Right cardiac atrium (tissue), 5 donors: Measurements from ENCODE around the gene ATG2B. TPM values are rescaled to one million over a fixed set of nuclear protein-coding genes. Genes with fewer than 3 reads are reported as not detected.

Experiments
- ATAC-seq, 2 donors: fragments of 200-7000 bp; cut with Tn5 transposase; one replicate each; pipeline versions ENCODE4 v1.8.0 to v1.9.1; 2020; ENCODE audit warnings: moderate library complexity in 2 of 2, mild to moderate bottlenecking in 1 of 2
- DNase-seq, 3 donors: peaks; one replicate each; pipeline ENCODE4 v3.0.0-alpha.2; 2020
- H3K27ac ChIP-seq: one replicate; pipeline ENCODE4 v1.5.1; 2013; ENCODE audit warnings: mild to moderate bottlenecking, low read length, control low read depth, moderate library complexity
- H3K27me3 ChIP-seq: one replicate; pipeline ENCODE4 v1.6.1; 2013; ENCODE audit not compliant: control insufficient read depth, insufficient read depth
- H3K4me1 ChIP-seq: one replicate; pipeline ENCODE4 v1.6.1; 2013; ENCODE audit warnings: low read length; ENCODE audit not compliant: control insufficient read depth, insufficient read depth
- H3K4me3 ChIP-seq: one replicate; pipeline ENCODE4 v1.5.1; 2013; ENCODE audit warnings: low read length, control low read depth
- H3K9me3 ChIP-seq: one replicate; pipeline ENCODE4 v1.6.1; 2013; ENCODE audit warnings: low read length; ENCODE audit not compliant: control insufficient read depth
- WGBS: extraction: QIAGEN DNeasy Blood & Tissue Kit; methylation state at CpG from one replicate; pipeline ENCODE4 v1.1.7; 2013; 5-methylcytosine and 5-hydroxymethylcytosine counted together
- intact Hi-C, 4 donors: fragments of 100-400 bp; cut with DNase I; formaldehyde crosslinking; loops; one replicate each; pipeline versions ENCODE4 v1.11.0 to v1.14.0; 2022 to 2023
- long read RNA-seq, 4 donors: library from polyadenylated mRNA; unstranded; transcript quantifications; one replicate each; pipeline ENCODE4 v2.0.0, GENCODE V29; 2020 to 2021
- polyA plus RNA-seq: library from polyadenylated mRNA; stranded (reverse); fragments of 200-250 nt; gene quantifications from one replicate; pipeline ENCODE4 v1.2.3, GENCODE V29; 2013
- total RNA-seq, 4 donors: library from RNA; stranded (reverse); fragmentation: NEBNext Ultra II Directional; extraction: Animal tissue kit (Norgen Biotek cat#: 25700); gene quantifications; one replicate each; pipeline ENCODE4 v1.2.1, GENCODE V29; 2021
- donor health status: healthy with polysubstance abuse.
- donor health status: DM: no; HTN: yes; CAD: no.
- donor health status: DM: no; HTN: no; CAD: no.
- donor health status: DM: no; HTN: yes; CAD: no; lungs with severe emphysema.
- donor health status: DM: yes; HTN: yes; CAD: no.

ATG2B gene, protein sequence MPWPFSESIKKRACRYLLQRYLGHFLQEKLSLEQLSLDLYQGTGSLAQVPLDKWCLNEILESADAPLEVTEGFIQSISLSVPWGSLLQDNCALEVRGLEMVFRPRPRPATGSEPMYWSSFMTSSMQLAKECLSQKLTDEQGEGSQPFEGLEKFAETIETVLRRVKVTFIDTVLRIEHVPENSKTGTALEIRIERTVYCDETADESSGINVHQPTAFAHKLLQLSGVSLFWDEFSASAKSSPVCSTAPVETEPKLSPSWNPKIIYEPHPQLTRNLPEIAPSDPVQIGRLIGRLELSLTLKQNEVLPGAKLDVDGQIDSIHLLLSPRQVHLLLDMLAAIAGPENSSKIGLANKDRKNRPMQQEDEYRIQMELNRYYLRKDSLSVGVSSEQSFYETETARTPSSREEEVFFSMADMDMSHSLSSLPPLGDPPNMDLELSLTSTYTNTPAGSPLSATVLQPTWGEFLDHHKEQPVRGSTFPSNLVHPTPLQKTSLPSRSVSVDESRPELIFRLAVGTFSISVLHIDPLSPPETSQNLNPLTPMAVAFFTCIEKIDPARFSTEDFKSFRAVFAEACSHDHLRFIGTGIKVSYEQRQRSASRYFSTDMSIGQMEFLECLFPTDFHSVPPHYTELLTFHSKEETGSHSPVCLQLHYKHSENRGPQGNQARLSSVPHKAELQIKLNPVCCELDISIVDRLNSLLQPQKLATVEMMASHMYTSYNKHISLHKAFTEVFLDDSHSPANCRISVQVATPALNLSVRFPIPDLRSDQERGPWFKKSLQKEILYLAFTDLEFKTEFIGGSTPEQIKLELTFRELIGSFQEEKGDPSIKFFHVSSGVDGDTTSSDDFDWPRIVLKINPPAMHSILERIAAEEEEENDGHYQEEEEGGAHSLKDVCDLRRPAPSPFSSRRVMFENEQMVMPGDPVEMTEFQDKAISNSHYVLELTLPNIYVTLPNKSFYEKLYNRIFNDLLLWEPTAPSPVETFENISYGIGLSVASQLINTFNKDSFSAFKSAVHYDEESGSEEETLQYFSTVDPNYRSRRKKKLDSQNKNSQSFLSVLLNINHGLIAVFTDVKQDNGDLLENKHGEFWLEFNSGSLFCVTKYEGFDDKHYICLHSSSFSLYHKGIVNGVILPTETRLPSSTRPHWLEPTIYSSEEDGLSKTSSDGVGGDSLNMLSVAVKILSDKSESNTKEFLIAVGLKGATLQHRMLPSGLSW (N-terminal part only)
- total RNA-seq (10 to 100 TPM; 13.4 to 16.4 (median 14.2) TPM), polyA plus RNA-seq (3.0 TPM)
- long read RNA-seq, donor 1, full-length matches to known transcripts, result 1 of 16 reads
- long read RNA-seq, donor 1, partial matches to known transcripts, result 8 of 16 reads
- long read RNA-seq, donor 1, other reads (novel, unspliced or antisense), result 7 of 16 reads
- long read RNA-seq, donor 2, partial matches to known transcripts, result 1 of 1 reads
- long read RNA-seq, donor 2, other reads (novel, unspliced or antisense), result 0 of 1 reads
- long read RNA-seq, donor 3, partial matches to known transcripts, result 4 of 9 reads
- long read RNA-seq, donor 3, other reads (novel, unspliced or antisense), result 5 of 9 reads
- long read RNA-seq, donor 4, full-length matches to known transcripts, result 1 of 2 reads
- long read RNA-seq, donor 4, partial matches to known transcripts, result 1 of 2 reads
- long read RNA-seq, donor 4, other reads (novel, unspliced or antisense), result 0 of 2 reads

DNA sequence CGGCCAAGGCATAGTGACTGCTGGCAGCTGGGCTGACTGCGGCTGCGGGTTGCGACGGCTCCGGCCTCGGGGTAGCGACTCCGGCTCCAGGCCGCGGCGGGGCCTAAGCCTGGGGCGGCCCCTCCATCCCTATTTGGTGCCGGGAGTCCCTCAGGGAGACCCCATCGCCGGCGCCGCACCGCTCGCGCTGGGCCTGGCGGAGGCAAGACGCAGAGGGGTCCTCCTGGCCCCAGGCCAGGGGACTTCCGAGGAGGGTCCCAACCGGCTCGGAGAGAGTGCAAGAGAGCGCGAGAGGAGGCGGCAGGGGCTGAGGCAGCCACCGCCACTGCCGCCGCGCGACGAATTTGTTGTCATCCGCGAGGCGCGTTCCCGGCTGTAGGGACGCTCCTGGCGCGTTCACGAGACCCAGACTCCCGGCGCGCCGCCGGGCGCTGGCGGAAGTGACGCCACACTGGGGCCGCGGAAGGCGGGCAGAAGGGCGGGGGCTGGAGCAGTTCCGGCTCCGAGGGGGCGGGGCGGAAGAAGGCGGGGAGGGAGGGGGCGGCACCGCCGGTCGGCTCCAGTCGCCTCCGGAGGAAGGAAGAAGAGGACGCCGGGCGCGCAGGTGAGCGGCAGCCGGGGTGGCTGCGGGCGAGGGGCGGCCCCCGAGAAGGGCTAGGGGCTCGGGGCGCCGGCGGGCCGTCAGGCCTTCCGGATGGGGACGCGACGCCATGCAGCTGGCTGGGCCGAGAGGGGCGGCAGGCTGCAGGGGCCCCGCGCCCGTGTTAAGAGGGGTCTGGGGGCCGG, at the start of gene ATG2B, which contains the start of gene GSKIP:
Gene ATG2B, minus strand, starts transcription at position 377 of the 786 bp plus-strand sequence. Its CDS starts 365 bp downstream, at position 12.
Gene GSKIP, plus strand, starts transcription at position 562 of the 786 bp plus-strand sequence. CDS start 18,722 bp downstream, outside the sequence.
- H3K4me3 ChIP-seq, result peak within 1 kb of the TSS; percentile 95
- WGBS, result under 1% methylated on average over 92 of the region's 92 CpGs
- DNase-seq (peak; percentile 94 to 98 (median 97)), ATAC-seq (peak; percentile 99)
- intact Hi-C loops, result no loop called here
- H3K27me3 ChIP-seq, result no peaks in the 10 kb centered on the region
- peak within 1 kb of the TSS; percentile 89 for H3K27ac ChIP-seq
- H3K9me3 ChIP-seq, result no peaks in the 10 kb centered on the region
- H3K4me1 ChIP-seq, result peaks cover 5% of the 10 kb centered on the region

DNA sequence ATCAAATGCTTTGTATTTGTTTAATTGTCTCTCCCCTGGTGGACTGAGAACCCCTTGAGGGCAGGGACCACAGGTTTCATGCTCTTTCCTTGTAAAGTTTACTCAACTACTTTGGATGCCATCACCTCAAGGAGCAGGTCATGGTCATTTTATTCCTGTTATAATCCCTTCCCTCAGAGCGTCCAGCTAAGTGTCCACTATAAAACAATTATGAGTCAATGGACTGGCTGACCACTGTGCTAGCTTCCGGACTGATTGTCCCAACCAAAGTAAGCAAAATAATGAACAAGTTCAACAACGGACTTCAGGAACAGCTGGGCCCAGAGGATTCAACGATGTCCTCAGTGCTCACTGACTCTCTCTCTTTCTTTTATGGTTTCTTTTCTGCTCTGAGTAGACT, 47.0 kb upstream of the ATG2B start:
- intact Hi-C loops, result loop anchor here in 1 of 4 donors (10.0 kb wide), 1 partner anchor 325 kb away; no protein-coding TSS in a partner anchor
- Histone ChIP-seq H3K27me3 (no peaks in the 10 kb centered on the region), H3K4me3 (no peak overlapping the region), H3K27ac (no peak overlapping the region), H3K9me3 (no peaks in the 10 kb centered on the region), H3K4me1 (no peaks in the 10 kb centered on the region)
- no peak for DNase-seq
- 94% methylated on average over 4 of the region's 4 CpGs for WGBS
- no peak for ATAC-seq

GRCh38 chr14:96409701-96410100, 46.6 kb upstream of the ATG2B start:
- WGBS, result 83% methylated on average over 9 of the region's 9 CpGs
- no peak overlapping the region for H3K27ac ChIP-seq
- H3K4me1 ChIP-seq, result no peaks in the 10 kb centered on the region
- DNase-seq, result no peak
- no peaks in the 10 kb centered on the region for H3K9me3 ChIP-seq
- no peak overlapping the region for H3K4me3 ChIP-seq
- H3K27me3 ChIP-seq, result no peaks in the 10 kb centered on the region
- intact Hi-C loops, result loop anchor here in 1 of 4 donors (10.0 kb wide), 1 partner anchor 325 kb away; no protein-coding TSS in a partner anchor
- no peak for ATAC-seq

DNA sequence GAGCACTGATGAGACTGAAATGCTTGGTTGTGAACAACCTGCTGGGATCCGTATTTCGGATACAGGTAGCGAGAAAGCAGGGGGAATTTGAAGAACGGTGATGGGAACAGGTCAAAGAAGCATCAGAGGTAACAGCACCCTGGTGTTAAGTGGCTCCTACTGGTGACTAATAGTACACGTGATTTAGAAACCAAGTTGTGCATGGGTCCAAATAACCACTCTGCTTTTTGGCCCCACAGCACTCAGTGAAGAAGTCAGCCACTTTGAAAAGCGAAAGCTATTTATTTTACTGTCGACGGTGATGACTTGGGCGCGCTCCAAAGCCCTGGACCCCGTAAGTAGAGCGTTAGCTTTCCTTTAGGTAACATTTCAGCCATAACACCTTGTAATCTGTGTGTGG, 45.5 kb upstream of the ATG2B start:
- Histone ChIP-seq H3K4me1 (no peaks in the 10 kb centered on the region), H3K9me3 (no peaks in the 10 kb centered on the region), H3K4me3 (no peak overlapping the region), H3K27me3 (no peaks in the 10 kb centered on the region), H3K27ac (no peak overlapping the region)
- ATAC-seq (no peak), DNase-seq (no peak)
- WGBS, result 84% methylated on average over 12 of the region's 12 CpGs
- intact Hi-C loops, result no loop called here

GRCh38 chr14:96407935-96408570, 44.9 kb upstream of the ATG2B start:
- H3K4me1 ChIP-seq, result no peaks in the 10 kb centered on the region
- no peak for ATAC-seq
- no peaks in the 10 kb centered on the region for H3K9me3 ChIP-seq
- no peak overlapping the region for H3K27ac ChIP-seq
- DNase-seq, result no peak
- H3K4me3 ChIP-seq, result no peak overlapping the region
- WGBS, result 56% methylated on average over 3 of the region's 3 CpGs
- intact Hi-C loops, result no loop called here
- H3K27me3 ChIP-seq, result no peaks in the 10 kb centered on the region

DNA sequence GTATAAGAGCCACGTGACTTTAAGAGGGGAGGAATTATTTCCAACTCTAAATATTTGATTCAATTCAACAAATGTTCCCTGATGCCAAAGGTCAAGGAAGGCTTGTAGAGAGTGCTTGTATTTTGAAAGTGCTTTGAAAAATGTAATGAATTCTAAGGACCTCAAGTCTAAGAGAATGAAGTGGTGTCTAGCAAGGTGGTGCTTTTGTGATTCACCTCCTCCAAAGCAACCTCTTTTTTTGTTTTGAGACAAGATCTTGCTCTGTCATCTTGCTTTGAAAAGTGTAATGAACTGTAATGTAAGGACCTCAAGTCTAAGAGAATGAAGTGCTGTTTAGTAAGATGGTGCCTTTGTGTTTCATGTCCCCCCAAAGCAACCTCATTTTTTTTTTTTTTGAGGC, 42.5 kb upstream of the ATG2B start:
- intact Hi-C loops, result no loop called here
- H3K27ac ChIP-seq, result no peak overlapping the region
- no peak overlapping the region for H3K4me3 ChIP-seq
- H3K4me1 ChIP-seq, result no peaks in the 10 kb centered on the region
- ATAC-seq (no peak), DNase-seq (no peak)
- H3K27me3 ChIP-seq, result no peaks in the 10 kb centered on the region
- H3K9me3 ChIP-seq, result no peaks in the 10 kb centered on the region
- 89% methylated on average over 1 of the region's 1 CpG for WGBS

DNA sequence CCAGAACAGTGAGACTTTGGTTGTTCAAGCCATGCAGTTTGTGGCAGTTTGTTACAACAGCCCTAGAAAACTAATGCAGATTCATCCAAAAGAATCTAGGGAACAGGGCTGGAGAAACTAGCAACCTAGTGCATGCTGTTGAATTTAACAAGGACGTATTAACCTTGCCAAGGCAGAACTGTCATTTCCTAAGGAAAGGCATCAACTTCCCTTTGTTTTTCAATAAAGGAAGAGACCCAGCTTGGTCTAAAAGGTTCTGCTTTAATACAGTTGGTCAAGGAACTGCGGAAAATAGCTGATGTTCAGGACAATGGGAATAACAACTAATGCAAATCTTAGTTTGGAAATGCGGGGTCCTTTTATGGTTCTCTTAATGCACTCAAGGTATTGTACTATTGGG, 40.3 kb upstream of the ATG2B start:
- ATAC-seq, result no peak
- H3K27ac ChIP-seq, result no peak overlapping the region
- WGBS, result 55% methylated on average over 3 of the region's 3 CpGs
- H3K9me3 ChIP-seq, result no peaks in the 10 kb centered on the region
- H3K4me1 ChIP-seq, result no peaks in the 10 kb centered on the region
- intact Hi-C loops, result no loop called here
- H3K27me3 ChIP-seq, result no peaks in the 10 kb centered on the region
- no peak overlapping the region for H3K4me3 ChIP-seq
- no peak for DNase-seq

GRCh38 chr14:96400495-96400894, 37.4 kb upstream of the ATG2B start:
- Histone ChIP-seq H3K4me3 (no peak overlapping the region), H3K9me3 (no peaks in the 10 kb centered on the region), H3K4me1 (no peaks in the 10 kb centered on the region), H3K27me3 (no peaks in the 10 kb centered on the region), H3K27ac (no peak overlapping the region)
- intact Hi-C loops, result no loop called here
- ATAC-seq (no peak), DNase-seq (no peak)
- WGBS, result 68% methylated on average over 5 of the region's 5 CpGs

DNA sequence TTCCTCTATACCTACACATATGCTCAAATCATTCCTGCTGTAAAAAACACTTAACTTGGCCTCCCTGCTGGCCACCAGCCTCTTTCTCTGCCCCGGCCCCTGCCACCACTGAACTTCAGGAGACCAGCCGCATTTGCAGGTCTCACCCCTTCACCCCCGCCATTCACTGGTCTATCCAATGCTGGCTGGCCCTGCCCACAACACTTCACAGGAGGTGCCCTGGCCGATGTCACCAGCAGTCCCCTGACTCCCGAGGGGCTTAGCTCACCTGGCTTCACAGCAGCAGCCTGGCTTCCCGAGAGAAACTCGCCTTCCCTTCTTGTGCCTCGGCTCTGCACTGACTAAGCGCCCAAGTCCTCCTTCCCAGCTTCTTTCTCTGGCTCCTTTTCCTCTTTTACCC, 36.3 kb upstream of the ATG2B start:
- no peak for ATAC-seq
- 77% methylated on average over 9 of the region's 9 CpGs for WGBS
- no peak overlapping the region for H3K4me3 ChIP-seq

More for the DNA sequence above, 36.3 kb upstream of the ATG2B start:
- H3K4me1 ChIP-seq, result no peaks in the 10 kb centered on the region
- intact Hi-C loops, result no loop called here
- no peaks in the 10 kb centered on the region for H3K27me3 ChIP-seq
- no peak for DNase-seq
- H3K27ac ChIP-seq, result no peak overlapping the region
- H3K9me3 ChIP-seq, result no peaks in the 10 kb centered on the region
